AG09319 (cell line): ENCODE measurements around the gene NPHP4.

Experiments
- DNase-seq: peaks from one replicate; pipeline ENCODE4 v3.0.0-alpha.2; 2010; ENCODE audit warnings: low read depth; ENCODE audit errors: extremely low read depth
- TF ChIP-seq, protein P1 (sequence below): IDR thresholded peaks from 2 replicates; pipeline ENCODE4 v1.5.1; 2011; ENCODE audit warnings: low read depth, mild to moderate bottlenecking, inconsistent platforms, low read length, moderate library complexity

The NPHP4 gene

GRCh38 chr1:6012529-6013318 is 20.5 kb upstream of the NPHP4 start:
- TF ChIP-seq, protein P1, sequence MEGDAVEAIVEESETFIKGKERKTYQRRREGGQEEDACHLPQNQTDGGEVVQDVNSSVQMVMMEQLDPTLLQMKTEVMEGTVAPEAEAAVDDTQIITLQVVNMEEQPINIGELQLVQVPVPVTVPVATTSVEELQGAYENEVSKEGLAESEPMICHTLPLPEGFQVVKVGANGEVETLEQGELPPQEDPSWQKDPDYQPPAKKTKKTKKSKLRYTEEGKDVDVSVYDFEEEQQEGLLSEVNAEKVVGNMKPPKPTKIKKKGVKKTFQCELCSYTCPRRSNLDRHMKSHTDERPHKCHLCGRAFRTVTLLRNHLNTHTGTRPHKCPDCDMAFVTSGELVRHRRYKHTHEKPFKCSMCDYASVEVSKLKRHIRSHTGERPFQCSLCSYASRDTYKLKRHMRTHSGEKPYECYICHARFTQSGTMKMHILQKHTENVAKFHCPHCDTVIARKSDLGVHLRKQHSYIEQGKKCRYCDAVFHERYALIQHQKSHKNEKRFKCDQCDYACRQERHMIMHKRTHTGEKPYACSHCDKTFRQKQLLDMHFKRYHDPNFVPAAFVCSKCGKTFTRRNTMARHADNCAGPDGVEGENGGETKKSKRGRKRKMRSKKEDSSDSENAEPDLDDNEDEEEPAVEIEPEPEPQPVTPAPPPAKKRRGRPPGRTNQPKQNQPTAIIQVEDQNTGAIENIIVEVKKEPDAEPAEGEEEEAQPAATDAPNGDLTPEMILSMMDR = no peak
- no peak for DNase-seq

DNA sequence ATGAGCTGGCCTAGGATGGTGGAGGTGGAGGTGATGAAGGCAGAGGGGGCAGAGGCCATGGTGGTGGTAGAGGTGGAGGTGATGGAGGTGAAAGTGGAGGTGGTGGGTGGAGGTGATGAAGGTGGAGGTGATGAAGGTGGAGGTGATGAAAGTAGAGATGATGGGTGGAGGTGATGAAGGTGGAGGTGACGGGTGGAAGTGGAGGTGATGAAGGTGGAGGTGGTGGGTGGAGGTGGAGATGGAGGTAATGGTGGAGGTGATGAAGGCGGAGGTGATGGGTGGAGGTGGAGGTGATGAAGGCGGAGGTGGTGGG is 19.7 kb upstream of the NPHP4 start:
- no peak for DNase-seq

DNA sequence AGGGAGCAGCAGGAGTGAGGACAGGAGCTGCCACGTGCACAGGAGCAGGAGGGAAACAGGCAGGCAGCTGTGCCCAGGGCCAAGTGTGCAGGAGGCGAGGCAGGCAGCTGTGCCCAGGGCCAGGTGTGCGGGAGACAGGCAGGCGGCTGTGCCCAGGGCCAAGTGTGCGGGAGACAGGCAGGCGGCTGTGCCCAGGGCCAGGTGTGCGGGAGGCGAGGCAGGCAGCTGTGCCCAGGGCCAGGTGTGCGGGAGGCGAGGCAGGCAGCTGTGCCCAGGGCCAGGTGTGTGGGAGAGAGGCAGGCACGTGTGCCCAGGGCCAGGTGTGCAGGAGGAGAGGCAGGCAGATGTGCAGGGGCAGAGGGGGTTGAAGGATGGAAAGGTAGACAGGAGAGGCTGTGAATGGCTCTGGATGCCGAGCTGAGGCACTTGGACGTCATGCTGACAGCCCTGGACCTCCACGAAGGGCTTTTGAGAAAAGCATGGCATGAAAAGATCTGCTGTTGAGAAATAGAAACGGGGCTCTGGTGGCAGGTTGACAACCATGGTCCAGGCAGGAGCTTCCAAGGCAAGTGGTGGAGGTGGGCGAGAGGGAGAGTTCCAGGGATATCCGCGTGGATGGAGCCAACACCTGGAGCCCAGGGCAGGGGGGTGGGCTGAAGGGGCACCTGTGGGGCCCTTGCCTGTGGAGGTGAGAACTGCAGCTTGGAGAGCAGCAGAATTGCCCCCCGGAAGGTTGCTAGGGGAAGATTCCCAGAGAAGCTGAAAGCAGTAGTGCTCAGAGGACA is 19.1 kb upstream of the NPHP4 start:
- TF ChIP-seq, protein P1 = no peak
- DNase-seq = no peak

More for the DNA sequence above, 19.7 kb upstream of the NPHP4 start:
- TF ChIP-seq, protein P1 = no peak

DNA sequence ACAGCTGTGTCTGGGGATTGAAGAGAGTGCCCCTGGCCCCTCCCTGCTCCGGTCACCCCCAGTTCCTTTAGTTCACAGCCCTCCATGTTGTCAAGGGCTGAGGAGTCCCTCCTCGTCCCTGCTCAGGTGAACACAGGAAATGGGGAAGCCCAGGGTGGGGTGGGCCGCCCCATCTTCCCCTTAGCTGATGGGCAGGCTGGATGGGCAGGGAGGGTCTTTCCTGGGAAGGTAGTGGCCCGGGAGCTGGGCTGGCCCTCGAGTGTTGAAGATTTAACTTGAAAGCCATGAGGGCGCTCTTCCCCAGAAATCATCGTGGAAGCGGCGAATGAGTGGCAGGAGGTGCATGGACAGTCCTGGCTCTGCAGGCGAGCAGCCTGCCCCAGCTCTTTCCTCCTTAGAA is 18.3 kb upstream of the NPHP4 start:
- DNase-seq = no peak
- TF ChIP-seq, protein P1 = no peak

DNA sequence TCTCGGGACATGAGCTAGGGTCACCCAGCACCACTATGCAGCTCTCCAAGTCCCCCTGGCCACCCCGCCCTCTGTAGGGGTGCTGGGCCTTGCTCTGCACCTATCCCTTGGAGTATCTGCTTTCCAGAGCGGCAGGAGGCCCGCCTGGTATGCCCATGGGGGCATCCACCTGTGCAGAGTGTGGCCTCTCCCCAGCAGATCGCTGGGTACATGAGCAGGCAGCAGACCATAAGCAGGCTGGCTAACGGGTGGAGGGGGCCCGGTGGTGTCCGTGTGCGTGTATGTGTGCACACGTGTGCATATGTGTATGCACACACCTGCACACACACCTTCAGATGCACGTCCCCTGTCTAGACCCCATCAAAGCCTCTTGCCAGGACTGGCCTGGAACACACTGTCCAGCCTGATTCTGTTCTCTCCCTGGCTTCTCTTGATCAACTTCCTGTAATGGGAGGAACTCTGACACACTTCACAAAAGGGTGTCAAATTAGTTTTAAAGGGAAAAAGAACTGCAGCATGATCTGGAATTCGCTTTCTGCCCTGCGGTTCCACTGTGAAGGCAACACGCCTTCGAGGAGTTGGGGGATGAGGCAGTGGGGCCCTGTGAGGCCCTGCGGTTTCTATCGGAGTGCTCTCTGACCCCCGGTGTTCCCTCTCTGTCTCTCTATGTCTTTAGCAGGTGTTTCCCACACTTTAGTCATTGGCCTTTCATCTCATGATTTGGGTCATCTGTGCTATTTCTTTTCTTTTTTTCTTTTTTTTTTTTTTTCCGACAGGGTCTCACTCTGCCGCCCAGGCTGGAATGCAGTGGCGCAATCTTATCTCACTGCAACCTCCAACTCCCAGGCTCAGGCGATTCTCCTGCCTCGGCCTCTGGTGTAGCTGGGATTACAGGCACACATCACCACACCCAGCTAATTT is 17.2 kb upstream of the NPHP4 start:
- TF ChIP-seq, protein P1 = no peak
- no peak for DNase-seq

- DNase-seq = no peak
- TF ChIP-seq, protein P1 = no peak
Observed at GRCh38 chr1:6008696-6009095, 16.5 kb upstream of the NPHP4 start.
